Measurements from ENCODE around the gene USH2A. TPM values are rescaled to one million over a fixed set of nuclear protein-coding genes. Genes with fewer than 3 reads are reported as not detected.

The USH2A gene
- polyA plus RNA-seq, 3 donors = not detected

DNA sequence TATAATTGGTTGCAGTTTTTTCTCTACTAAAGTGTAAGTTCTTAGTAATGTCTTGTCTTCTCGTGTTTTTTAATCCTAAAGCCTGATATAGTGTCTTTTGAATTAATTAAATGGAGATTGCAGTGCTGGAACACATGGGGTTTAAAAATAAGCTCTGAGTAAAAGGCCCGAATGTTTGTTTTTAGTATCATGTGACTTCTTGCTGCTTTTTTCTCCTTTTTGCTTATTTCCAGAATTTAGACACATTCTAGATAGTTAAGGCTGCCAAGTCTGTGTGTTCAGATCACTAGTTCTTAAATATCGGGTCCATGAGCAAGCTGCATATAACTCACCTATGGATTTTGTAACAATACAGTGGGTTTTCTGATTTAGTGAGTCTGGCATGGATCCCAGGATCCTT is 828.6 kb downstream of the USH2A start:
- Mint-ChIP-seq H3K27ac (no peak overlapping the region), H3K4me3 (no peak overlapping the region), H3K27me3 (ENCODE audit: low read depth in 3 of 3) (no peaks in the 10 kb centered on the region), H3K9me3 (no peaks in the 10 kb centered on the region), H3K4me1 (no peaks in the 10 kb centered on the region), H3K36me3 (peaks cover 35 to 47% of the 10 kb centered on the region in 2 donors)
- no peak for DNase-seq
- H3K4me2 ChIP-seq (replicated peaks; ENCODE audit: extremely low read depth, low read length, poor library complexity, severe bottlenecking) = no peak overlapping the region
- intact Hi-C loops (cut with micrococcal nuclease) = no loop called here
- H4K20me1 ChIP-seq (ENCODE audit: insufficient read depth, low read length) = no peaks in the 10 kb centered on the region
- H3K79me2 ChIP-seq (ENCODE audit: insufficient read depth, low read length) = no peaks in the 10 kb centered on the region
- no peak overlapping the region for H3K27ac ChIP-seq (ENCODE audit: low read depth in 1 of 2, low read length in 2 of 2)
- H3K27me3 ChIP-seq (ENCODE audit: control insufficient read depth in 2 of 2, insufficient read depth in 2 of 2, low read length in 2 of 2) = no peaks in the 10 kb centered on the region
- no peak overlapping the region for H2AFZ ChIP-seq (ENCODE audit: insufficient read depth, low read depth, low read length, poor library complexity, severe bottlenecking)
- TF ChIP-seq, protein P1, sequence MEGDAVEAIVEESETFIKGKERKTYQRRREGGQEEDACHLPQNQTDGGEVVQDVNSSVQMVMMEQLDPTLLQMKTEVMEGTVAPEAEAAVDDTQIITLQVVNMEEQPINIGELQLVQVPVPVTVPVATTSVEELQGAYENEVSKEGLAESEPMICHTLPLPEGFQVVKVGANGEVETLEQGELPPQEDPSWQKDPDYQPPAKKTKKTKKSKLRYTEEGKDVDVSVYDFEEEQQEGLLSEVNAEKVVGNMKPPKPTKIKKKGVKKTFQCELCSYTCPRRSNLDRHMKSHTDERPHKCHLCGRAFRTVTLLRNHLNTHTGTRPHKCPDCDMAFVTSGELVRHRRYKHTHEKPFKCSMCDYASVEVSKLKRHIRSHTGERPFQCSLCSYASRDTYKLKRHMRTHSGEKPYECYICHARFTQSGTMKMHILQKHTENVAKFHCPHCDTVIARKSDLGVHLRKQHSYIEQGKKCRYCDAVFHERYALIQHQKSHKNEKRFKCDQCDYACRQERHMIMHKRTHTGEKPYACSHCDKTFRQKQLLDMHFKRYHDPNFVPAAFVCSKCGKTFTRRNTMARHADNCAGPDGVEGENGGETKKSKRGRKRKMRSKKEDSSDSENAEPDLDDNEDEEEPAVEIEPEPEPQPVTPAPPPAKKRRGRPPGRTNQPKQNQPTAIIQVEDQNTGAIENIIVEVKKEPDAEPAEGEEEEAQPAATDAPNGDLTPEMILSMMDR (IDR thresholded peaks at IDR 0.05) = no peak
- no CpG with 5 or more reads among the region's 3 CpGs for WGBS (ENCODE audit: insufficient coverage)
- H3K4me1 ChIP-seq (ENCODE audit: control insufficient read depth in 1 of 2, insufficient read depth in 2 of 2, low read length in 2 of 2) = no peaks in the 10 kb centered on the region
- no peaks in the 10 kb centered on the region for H3K9me3 ChIP-seq (replicated peaks in 1 of 2; ENCODE audit: control insufficient read depth in 1 of 2, insufficient read depth in 1 of 2, low read length in 2 of 2)
- no peak overlapping the region for H3K4me3 ChIP-seq (replicated peaks in 1 of 3; ENCODE audit: low read depth in 2 of 3, low read length in 3 of 3)
- H3K9ac ChIP-seq (ENCODE audit: insufficient read depth, low read length, poor library complexity, severe bottlenecking) = no peak overlapping the region
- H3K36me3 ChIP-seq (replicated peaks in 1 of 2; ENCODE audit: control insufficient read depth in 1 of 2, insufficient read depth in 2 of 2, low read length in 2 of 2) = peaks cover 2 to 10% of the 10 kb centered on the region in 2 donors

DNA sequence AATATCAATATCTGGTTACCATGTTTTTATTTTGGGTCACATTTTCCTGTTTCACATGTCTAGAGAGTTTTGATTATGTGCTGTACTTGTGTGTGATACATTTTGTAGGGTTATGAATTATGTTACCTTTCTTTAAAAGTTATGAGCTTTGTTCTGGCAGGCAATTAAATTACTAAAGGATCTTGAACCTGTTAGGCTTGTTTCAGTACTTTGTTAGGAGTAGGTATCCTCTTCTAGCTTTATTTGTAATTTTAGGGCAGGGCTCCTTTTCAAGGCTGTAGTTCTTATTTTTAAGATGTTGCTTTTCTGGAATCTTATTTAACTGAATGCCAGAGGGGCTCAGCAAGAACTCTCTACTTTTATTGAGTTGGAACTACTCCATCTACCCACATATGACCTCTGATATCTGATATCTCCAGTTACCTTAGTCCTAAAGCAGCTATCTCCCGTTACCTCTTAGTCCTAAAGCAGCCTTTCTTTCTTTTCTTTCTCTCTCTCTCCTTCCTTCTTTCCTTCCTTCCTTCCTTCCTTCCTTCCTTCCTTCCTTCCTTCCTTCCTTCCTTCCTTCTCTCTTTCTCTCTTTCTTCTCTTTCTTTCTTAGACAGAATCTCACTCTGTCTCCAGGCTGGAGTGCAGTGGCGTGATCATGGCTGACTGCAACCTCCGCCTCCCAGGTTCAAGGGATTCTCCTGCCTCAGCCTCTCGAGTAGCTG is 832.3 kb downstream of the USH2A start:
- Mint-ChIP-seq H3K4me3 (no peak overlapping the region), H3K27me3 (ENCODE audit: low read depth in 3 of 3) (no peaks in the 10 kb centered on the region), H3K36me3 (peaks cover 29% of the 10 kb centered on the region in 2 donors), H3K27ac (peak overlapping the region in 1 of 7 donors; percentile 77), H3K4me1 (peaks cover 6% of the 10 kb centered on the region), H3K9me3 (no peaks in the 10 kb centered on the region)
- Histone ChIP-seq H2AFZ (ENCODE audit: insufficient read depth, low read depth, low read length, poor library complexity, severe bottlenecking) (no peak overlapping the region), H3K4me2 (replicated peaks; ENCODE audit: extremely low read depth, low read length, poor library complexity, severe bottlenecking) (no peak overlapping the region), H3K4me3 (replicated peaks in 1 of 3; ENCODE audit: low read depth in 2 of 3, low read length in 3 of 3) (no peak overlapping the region), H3K4me1 (ENCODE audit: control insufficient read depth in 1 of 2, insufficient read depth in 2 of 2, low read length in 2 of 2) (no peaks in the 10 kb centered on the region), H4K20me1 (ENCODE audit: insufficient read depth, low read length) (no peaks in the 10 kb centered on the region), H3K9ac (ENCODE audit: insufficient read depth, low read length, poor library complexity, severe bottlenecking) (no peak overlapping the region), H3K79me2 (ENCODE audit: insufficient read depth, low read length) (no peaks in the 10 kb centered on the region), H3K36me3 (replicated peaks in 1 of 2; ENCODE audit: control insufficient read depth in 1 of 2, insufficient read depth in 2 of 2, low read length in 2 of 2) (peaks cover 0 to 8% of the 10 kb centered on the region in 2 donors), H3K27me3 (ENCODE audit: control insufficient read depth in 2 of 2, insufficient read depth in 2 of 2, low read length in 2 of 2) (no peaks in the 10 kb centered on the region), H3K27ac (ENCODE audit: low read depth in 1 of 2, low read length in 2 of 2) (no peak overlapping the region), H3K9me3 (replicated peaks in 1 of 2; ENCODE audit: control insufficient read depth in 1 of 2, insufficient read depth in 1 of 2, low read length in 2 of 2) (no peaks in the 10 kb centered on the region)
- no peak for DNase-seq
- TF ChIP-seq, protein P1 (IDR thresholded peaks at IDR 0.05) = no peak
- intact Hi-C loops (cut with micrococcal nuclease) = no loop called here
- 100% methylated on average over 3 of the region's 4 CpGs for WGBS (ENCODE audit: insufficient coverage)
